HG02678 (cell line): ENCODE results near the gene PTRHD1.
A peak's percentile ranks its signal among the peaks of the same experiment; 100 is the strongest.
"Not testable (repeated sequence)": the region's sequence is repeated elsewhere in the genome, so short reads cannot be mapped to it uniquely, and the experiment has no call there.

Experiments used
- ATAC-seq: cut with Tn5 transposase; IDR thresholded peaks from one replicate; pipeline ENCODE4 v1.9.1; 2021; ENCODE audit warnings: mild to moderate bottlenecking, moderate library complexity; ENCODE audit not compliant: unreplicated experiment

PTRHD1 gene, protein sequence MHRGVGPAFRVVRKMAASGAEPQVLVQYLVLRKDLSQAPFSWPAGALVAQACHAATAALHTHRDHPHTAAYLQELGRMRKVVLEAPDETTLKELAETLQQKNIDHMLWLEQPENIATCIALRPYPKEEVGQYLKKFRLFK

DNA sequence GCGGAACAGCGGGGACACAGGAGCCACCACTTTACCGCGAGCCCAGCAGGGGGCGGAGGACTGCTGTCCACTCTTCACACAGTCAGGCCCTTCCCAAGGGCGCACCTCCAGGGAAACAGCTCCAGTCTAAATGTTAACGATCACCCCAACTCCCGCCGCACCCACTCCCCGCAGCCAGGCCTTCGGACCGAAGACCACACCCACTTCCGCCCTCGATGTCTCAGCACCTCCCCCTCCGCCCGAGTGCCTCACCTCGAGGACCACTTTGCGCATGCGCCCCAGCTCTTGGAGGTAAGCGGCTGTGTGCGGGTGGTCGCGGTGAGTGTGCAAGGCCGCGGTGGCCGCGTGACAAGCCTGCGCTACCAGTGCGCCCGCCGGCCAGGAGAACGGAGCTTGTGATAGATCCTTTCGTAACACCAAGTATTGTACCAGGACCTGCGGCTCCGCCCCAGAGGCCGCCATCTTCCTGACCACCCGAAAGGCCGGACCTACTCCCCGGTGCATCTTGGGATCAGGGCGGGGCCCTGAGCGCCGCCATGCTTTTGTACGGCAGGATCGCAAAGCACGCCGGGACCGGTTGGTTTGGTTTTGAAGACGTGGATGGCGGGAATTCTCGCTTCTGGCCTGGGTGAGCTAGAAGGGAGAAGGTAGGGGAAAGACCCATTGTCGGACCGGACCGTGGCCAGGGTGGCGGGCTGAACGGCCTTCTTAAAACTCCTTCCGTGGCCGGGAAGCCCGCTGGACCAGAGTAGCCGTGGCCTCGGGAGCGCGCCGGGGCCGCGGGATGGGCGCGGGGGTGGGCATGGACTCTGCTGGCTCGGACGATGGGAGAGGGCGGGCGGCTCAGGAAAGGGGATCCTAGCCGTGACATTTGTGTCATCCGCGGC, at the start of gene PTRHD1, which contains the start of gene CENPO:
Gene PTRHD1, minus strand, starts transcription at position 518 of the 887 bp plus-strand sequence. Its CDS starts 14 bp downstream, at position 504.
Gene CENPO, plus strand, starts transcription at position 552 of the 887 bp plus-strand sequence. CDS start 495 bp downstream, outside the sequence.
- ATAC-seq = peak; percentile 92

DNA sequence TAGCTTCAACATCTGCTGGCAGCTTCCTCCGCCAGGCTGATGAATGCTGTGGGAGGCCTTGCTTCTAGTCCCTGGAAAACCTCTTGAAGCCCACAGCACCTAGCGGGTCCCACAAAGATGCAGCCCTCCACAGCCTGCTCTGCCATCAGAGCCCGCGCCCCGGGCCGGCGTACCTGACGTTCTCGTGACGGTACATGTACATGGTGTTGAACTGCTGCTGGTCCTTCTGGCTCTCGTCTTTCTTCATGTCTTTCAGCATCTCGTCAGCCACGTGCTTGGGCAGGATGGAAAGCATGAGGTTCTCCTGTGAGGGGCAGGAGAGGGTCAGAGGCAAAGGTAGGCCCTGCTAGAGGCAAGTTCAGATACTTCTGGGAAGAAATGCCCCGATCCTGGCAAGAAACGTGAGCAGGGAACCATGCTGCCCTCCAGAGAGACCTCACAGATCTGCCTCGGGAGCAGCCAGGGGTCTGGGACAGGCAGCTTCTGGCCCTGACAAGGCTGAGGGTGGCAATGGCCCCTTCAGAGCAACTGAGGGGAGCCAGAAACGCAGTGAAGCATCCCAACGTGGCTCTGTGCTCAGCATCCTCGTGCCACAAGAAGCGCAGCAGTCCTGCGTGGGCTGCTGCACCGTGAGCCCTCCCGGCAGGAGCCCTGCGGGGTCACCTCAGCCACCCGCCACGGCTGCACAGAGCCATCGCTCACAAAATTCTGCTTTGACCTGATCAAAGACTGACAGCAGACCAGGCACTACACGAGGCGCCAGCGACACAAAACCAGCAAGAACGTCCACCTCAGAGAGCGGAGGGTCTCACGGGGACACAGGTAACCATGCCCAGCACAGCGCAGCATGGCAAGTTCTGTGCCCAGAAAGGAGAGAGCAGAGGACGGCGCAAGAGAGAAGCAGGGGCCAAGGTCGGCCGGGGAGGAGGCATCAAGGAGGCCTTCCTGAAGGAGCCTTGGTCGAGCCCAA, 49.2 kb upstream of the PTRHD1 start:
- ATAC-seq = no peak

DNA sequence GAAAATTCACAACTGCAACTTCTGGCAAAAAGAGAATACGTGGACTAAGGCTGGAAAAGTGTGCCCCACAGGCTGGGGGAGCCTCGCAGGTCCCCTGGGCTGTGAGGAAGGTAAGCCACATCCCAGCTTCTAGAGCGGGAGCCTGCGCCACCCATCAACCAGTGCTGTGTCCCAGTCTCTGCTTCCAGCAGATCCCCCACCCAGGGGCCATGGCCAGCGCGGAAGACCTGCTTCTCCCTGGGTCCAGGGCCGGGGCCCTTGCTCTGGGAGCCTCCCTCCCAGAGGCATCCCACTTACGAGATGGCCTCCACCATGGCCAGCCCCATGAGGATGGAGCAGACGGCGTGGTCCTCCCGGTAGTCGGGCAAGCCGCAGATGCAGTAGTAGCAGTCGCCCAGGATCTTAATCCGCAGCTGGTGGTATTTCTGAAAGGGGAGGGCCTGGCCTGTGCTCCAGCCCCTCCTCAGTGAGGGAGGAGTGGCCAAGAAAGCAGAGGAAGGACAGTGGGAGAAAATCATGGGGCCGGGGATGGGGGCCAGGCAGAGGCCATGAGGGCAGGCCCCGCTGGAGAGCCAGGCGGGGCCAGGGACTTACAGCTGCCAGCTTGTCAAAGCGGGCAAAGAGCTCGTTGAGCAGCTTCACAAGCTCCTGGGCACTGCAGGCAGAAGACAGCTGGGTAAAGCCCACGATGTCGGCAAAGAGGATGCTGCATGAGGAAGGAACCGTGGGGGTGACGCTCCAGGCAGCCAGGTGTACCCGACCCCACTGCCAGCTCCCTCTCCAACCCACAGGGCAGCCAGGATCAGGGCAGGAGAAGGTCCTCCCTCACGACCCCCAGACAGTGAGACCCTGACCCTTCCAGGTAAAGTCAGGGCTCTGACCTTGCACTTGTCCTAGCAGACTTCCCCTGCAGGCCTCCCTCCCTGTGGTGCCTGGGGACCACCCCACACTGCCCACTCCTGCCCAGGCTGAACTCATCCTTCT, 48.1 kb upstream of the PTRHD1 start:
- no peak for ATAC-seq

DNA sequence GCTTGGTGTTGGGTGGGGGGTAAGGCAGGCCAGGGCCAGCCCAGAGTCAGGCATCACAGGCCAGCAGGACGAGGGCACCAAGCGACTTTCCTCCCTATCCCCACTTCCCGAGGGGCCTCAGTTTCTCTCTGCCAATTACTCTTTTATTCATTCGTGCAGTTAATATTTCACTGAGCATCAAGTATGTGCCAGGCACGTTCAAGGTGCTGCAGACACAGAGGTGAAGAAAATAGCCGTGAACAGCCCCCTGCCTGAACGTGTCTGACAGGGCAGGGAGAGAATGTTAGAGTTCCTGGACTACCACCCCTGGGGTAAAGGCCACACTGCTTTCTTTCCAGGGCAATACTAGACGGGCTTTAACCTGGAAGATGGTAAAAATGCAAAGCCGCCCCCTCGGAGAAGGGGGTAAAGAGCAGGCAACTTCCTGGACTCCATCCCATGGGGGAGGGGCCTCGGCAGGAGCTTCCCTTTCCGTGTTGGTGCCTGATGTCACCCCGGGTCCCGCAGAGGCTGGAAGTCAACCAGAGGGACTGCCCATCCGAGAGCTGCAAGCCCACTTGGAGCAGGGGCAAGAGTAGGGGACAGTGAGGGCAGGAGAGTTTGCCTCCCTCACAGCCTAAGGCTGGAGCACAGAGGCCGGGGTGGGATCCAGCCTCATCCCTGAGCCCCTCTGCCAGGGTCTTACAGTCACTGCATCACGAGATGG, 47.1 kb upstream of the PTRHD1 start:
- ATAC-seq = no peak

DNA sequence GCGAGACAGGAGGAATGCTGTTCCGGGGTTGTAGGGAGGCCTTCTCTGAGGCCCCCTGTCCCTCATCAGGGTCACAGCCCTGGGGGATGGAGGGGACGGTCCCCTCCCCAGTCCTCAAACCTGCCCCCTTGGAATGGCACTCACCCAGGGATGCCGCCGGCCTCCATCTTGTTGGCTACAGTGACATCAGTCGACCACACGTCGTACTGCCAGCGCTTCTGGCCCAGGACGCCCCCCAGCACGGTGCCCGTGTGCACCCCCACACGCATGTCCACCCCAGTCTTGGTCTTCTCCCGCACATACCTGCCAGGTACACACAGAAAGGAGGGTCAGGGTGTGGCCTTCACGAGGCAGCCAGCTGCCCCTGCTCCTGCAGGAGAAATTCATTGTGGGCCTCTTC, 46.5 kb upstream of the PTRHD1 start:
- no peak for ATAC-seq

DNA sequence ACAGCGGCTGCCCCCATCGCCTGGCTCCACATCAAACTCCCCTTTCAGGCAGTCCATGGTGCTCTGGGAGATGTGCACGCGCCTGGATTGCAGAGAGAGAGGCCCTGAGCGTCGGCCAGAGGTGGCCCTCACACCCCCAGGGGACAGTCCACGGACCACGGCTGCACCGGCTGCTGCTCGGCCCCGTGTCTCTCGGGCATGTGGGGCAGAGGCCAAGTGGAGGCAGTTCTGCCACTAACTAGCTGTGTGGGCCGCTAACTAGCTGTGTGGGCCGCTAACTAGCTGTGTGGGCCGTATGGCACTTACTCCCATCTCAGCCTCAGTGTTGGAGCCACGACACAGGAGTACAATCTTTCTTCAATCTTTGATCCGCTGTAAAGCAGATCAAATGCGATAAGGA, 45.4 kb upstream of the PTRHD1 start:
- ATAC-seq = no peak

DNA sequence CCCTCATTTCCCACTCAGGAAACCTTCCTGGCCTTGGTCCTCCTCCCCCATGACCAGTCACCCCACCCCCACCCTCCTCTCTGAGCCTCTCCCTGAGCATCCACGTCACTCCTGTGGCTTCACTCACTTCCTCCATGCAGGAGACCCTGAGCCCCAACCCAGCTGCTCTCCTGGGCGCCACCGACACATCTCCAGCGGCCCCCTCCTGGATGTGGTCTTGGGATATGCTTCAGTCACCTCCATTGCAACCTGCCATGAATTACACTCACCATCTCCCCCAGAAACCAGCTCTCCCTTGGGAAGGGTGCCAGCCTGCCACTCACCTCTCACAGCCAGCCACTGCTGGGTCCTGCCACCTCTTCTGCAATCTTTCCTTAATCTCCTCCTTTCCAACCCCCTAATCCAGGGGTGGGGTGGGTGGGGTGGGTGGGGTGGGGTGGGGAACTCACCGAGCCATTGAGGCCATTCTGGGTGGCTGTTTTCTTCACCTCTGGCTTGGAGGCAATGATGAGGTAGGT, 44.9 kb upstream of the PTRHD1 start:
- ATAC-seq = no peak

DNA sequence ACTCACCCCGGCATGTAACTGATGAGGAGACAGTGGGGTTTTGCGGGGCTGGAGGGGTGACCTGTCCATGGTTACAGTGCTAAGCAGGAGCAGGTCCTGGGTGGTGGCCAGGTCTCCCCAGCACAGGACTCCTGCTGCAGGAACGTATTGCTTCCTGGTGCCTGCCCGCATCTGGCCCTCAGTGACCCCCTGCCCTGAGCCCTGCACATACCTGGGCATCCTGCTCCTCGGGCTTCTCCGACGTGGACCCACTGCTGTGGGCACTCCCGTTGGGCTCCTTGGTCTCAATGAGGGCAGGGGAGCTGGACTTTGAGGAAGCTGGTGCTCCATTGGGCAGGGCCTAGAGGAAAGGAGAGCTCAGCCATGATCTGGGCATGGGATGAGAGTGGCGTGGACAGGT, 43.5 kb upstream of the PTRHD1 start:
- ATAC-seq = no peak

DNA sequence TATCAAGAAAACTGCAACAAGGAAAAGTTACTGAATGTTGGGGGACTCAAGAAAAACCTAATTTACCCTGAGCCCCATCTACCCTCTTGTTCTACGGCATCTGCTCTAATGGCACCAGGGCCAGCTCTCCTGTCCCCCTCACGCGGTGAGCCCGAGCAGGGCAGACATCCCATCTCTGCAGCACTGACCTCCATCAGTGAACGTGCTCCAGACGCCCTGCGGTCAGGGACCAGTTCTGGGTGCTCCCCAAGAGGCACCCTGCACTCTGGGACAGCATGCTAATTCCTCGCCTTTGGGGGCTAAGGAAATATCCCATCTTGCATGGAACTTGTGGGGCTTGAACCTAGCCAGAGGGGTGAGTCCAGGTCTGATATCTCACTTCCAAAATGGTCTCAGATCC, 43.0 kb upstream of the PTRHD1 start:
- ATAC-seq = no peak

DNA sequence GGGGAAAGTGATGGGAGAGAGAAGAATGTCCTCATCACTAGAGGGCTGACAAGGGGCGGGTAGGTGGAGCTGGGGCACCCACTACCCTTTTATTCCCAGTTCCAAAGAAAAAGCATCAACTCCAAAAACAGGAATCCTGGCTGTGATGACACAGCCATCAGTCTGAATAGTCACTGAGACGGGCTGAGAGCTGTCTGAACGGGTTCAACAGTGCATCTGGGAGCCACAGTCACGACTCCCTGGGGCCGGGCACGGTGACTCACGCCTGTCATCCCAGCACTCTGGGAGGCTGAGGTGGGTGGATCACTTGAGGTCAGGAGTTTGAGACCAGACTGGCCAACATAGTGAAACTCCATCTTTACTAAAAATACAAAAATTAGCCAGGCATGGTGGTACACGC, 42.2 kb upstream of the PTRHD1 start:
- ATAC-seq = not testable (repeated sequence)

DNA sequence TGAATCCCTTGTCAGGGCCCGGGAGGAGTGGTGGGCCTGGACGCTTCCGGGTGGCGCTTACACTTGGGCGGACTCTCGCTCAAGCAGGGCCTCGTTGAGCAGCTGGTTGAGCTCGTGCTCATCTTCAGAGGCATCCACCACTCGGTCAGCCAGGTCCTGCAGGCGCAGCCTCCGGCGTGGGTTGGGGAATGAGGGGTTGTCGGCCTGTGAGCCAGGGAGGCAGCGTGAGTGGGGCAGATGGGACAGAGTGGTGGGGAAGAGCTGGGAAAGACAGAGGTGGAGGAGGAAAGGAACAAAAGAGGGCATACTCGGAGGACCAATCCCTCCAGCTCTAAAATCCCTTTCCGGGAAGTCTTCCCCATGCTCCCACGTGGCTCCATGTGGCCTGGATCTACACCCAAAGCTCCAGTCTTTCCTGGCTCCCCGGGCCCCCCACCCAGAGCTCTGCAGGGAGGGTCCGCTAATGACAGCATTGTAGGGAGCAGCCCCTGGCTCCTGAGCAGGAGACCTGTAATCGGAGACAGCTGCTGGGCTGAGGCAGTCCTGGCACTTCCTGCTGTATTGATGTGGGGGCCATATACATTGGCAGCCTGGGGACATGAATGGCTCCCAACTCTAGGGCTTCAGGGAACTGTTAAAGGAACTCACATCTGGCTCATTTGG, 41.7 kb upstream of the PTRHD1 start:
- ATAC-seq = no peak

DNA sequence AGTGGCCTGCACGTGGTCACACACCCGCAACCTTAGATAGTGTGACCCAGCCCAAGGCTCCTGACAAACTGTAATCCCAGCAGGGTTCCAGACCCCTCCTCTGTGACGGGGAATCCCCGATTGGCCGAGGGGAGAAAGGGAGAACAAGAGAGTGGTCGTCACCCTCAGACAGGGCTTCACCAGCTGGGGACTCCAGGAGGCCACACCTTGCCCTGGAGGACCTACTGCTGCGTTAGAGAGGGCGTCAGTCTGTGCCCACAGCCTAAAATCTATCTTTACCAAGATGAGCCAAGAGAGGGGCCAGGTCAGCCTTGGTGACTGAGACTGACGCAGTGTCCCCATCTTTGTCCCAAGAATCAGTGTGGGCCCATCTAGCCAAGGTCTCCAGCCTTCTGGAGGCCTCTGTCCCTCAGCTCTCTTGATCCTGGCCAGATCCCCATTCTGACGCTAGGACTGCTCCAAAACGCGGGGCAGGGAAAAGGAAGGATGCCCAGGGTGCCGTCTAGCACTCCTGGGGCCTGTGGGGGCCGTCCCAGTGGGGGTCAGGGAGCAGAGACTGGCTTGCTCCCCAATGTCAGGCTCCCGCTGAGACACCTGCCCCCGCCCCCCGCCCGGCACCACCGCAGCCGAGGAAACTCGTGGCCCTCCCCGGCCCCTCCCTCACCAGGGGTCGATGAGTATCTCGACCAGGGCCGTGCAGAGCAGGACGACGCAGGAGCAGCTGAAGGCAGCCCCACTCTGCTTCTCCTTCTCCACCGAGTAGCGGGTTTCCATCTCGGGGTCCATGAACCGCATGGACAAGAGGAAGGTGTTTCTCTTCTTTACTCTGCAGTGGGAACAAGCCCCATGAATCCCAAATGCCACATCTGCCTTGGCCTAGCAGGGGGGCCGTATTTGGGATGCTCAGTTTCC, 40.9 kb upstream of the PTRHD1 start:
- no peak for ATAC-seq

DNA sequence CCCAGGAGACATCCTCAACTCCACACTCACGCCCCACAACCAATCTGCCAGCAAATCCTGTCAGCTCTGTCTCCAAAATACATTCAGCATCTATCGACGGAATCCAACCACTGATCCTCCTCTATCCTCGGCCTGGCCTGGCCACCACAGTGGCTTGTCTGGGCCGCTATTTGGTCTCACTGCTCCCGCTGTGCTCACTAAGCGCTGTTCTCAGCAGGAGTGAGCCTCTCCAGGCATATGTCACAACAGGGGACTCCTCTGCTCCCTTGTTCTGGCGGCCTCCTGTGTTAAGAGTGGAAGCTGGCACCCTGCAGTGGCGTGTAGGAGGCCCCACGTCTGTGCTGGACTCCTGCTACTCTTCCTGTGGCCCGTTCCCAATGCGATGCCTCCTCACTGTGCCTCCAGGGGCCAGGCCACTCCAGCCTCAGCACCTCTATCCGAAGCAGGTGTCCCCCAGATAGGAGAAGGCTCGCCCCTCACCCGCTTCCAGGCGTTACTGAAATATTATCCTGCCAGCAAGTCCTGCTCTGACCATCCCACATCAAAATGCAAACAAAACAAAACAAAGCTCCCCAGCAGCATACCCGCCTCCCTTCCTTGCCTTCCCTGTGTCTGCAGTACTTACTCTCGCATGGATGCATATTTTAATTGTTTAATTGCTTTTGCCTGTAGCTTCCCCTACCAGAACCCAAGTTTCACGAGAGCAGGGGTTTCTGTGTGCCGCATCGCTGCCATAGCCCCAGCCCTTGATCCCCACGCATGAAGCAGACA, 39.9 kb upstream of the PTRHD1 start:
- ATAC-seq = no peak

DNA sequence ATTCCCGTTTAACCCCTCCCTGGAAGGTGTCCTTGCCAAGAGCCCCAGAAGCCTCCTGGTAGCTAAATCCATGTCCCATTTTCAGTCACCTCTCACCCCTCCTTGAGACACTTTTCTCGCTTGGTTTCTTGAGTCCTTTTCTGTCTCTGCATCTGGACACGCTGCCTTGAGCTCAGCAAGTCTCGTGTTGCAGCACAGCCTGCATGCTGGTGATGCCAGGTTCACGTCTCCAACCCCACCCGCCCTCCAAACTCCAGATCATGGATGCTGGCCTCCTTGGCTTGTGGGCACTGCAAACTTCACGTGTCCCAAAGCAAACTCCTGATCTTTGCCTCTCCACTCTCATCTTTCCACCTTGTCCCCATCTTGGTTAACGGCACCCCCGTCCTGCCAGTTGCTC, 39.3 kb upstream of the PTRHD1 start:
- ATAC-seq = no peak

DNA sequence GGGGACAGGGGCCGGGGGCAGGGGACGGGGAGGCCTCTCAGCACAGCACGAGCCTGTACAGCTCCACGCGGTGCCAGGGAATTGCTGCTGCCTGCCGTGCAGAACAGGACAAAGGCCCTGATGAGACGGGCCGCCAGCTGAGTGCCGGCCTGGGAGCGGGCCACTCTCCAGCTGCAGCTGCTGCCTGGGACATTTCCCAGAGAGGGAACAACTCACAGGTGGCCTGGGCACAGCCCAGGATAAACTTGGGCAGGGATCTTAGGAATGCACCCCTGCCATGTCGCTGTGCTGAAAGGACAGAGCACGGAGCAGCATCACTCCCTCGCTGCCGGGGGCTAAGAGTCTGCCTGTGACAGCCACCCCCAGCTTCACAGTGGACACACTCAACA, 38.9 kb upstream of the PTRHD1 start:
- ATAC-seq = no peak

DNA sequence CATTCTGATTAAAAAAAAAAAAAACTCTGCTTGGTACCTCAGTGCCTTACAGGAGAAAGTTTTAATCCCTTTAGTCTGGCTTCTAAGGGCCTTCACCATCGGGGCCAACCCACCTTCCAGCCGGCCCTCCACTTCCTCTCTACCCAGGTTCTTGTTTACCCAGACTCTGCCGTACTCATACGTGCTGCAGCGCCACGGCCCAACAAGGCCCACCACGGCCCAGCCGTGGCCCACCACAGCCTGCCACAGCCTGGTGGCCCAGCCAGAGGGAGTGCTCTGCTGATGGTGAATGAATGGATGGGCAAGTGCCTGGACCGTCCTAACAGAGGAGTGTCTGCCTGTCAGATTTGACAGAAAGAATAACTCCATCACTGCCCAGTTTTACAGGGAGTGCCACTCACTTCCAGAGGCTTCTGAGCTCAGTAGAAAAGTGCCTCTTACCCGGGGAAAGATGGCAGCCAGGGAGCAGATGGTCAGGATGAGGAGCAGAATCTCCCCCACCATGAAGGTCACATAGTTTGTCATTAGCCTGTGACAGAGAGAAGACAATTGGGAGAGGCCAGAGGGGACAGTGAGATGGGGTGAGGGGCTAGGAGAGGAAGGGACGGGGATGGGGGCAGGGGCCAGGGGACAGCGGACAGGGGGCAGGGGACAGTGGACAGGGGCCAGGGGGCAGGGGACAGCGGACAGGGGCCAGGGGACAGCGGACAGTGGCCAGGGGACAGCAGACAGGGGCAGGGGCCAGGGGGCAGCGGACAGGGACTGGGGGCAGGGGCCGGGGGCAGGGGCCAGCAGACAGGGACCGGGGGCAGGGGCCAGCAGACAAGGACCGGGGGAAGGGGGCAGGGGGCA, 38.3 kb upstream of the PTRHD1 start:
- ATAC-seq = no peak
